Fibroblast of lung (primary cell): ENCODE measurements around the gene COL25A1. TPM values are rescaled to one million over a fixed set of nuclear protein-coding genes. Genes with fewer than 3 reads are reported as not detected.

Source experiments
- DNase-seq, 2 donors: peaks; one replicate each; pipeline versions ENCODE4 v3.0.0 to v3.0.0-alpha.2; 2010; ENCODE audit warnings: low read depth in 2 of 2
- H2AFZ ChIP-seq: 2 replicates; pipeline ENCODE4 v1.5.1; 2012; ENCODE audit warnings: low read length, control low read depth, inconsistent platforms
- H3K27ac ChIP-seq: 2 replicates; pipeline ENCODE4 v1.5.1; 2011; ENCODE audit warnings: low read length, control low read depth; ENCODE audit not compliant: insufficient read depth
- H3K27me3 ChIP-seq: 2 replicates; pipeline ENCODE4 v1.5.1; 2011; ENCODE audit warnings: mild to moderate bottlenecking, low read length; ENCODE audit not compliant: control insufficient read depth, insufficient read depth
- H3K36me3 ChIP-seq: 2 replicates; pipeline ENCODE4 v1.5.1; 2011; ENCODE audit warnings: low read length; ENCODE audit not compliant: control insufficient read depth, insufficient read depth
- H3K4me1 ChIP-seq: 2 replicates; pipeline ENCODE4 v1.5.1; 2011; ENCODE audit warnings: low read length; ENCODE audit not compliant: control insufficient read depth, insufficient read depth; ENCODE audit errors: extremely low read depth
- H3K4me2 ChIP-seq: 2 replicates; pipeline ENCODE4 v1.5.1; 2011; ENCODE audit warnings: low read length, control low read depth; ENCODE audit not compliant: insufficient read depth; ENCODE audit errors: extremely low read depth
- H3K4me3 ChIP-seq, 4 experiments: fragments of 200-600 bp in 1 of 4; sonication (generic) in 1 of 4; replicated peaks in 1 of 4; 2 replicates each; pipeline ENCODE4 v1.5.1; 2011 to 2016; ENCODE audit warnings: low read length in 4 of 4, low read depth in 3 of 4, mild to moderate bottlenecking in 3 of 4, control low read depth in 2 of 4, inconsistent platforms in 1 of 4, mixed read lengths in 1 of 4; ENCODE audit not compliant: insufficient read depth in 1 of 4; ENCODE audit errors: control extremely low read depth in 1 of 4
- H3K79me2 ChIP-seq: 2 replicates; pipeline ENCODE4 v1.5.1; 2012; ENCODE audit warnings: mild to moderate bottlenecking, low read length, inconsistent platforms; ENCODE audit not compliant: control insufficient read depth, insufficient read depth
- H3K9ac ChIP-seq: 2 replicates; pipeline ENCODE4 v1.5.1; 2011; ENCODE audit warnings: mild to moderate bottlenecking, low read length, control low read depth; ENCODE audit not compliant: insufficient read depth
- H3K9me3 ChIP-seq: 2 replicates; pipeline ENCODE4 v1.5.1; 2012; ENCODE audit warnings: low read depth, low read length; ENCODE audit not compliant: control insufficient read depth, insufficient read depth
- H4K20me1 ChIP-seq: 2 replicates; pipeline ENCODE4 v1.5.1; 2011; ENCODE audit warnings: low read length; ENCODE audit not compliant: control insufficient read depth, insufficient read depth; ENCODE audit errors: extremely low read depth
- EZH2 ChIP-seq: IDR thresholded peaks from 2 replicates; pipeline ENCODE4 v1.5.1; 2012; ENCODE audit warnings: low read length, control low read depth, mild to moderate bottlenecking; ENCODE audit errors: missing control alignments
- polyA plus RNA-seq, 2 donors: library from polyadenylated mRNA; depleted of rRNA in 1 of 2; stranded (reverse) in 1 of 2; unstranded in 1 of 2; fragments of >200 nt; gene quantifications; 2 replicates each; pipeline ENCODE4 v1.2.1, GENCODE V29; 2011 to 2012; ENCODE audit warnings: missing spikeins in 1 of 2
- total RNA-seq: library from RNA; depleted of rRNA; stranded (reverse); fragments of >200 nt; gene quantifications from 2 replicates; pipeline ENCODE4 v1.2.1, GENCODE V29; 2014
- TF ChIP-seq, protein P1 (sequence below), 2 donors: IDR thresholded peaks in 1 of 2; conservative IDR thresholded peaks in 1 of 2; 1 replicate in 1 of 2; 2 replicates in 1 of 2; pipeline ENCODE4 v1.5.1; 2011 to 2012; ENCODE audit warnings: low read length in 2 of 2, control low read depth in 1 of 2, inconsistent platforms in 1 of 2, low read depth in 1 of 2, mild to moderate bottlenecking in 1 of 2

The COL25A1 gene
- total and polyA plus RNA-seq, 2 donors (not counting 1 experiment from before 2014, with no cell fraction given): under 0.01 to 0.01 TPM

DNA sequence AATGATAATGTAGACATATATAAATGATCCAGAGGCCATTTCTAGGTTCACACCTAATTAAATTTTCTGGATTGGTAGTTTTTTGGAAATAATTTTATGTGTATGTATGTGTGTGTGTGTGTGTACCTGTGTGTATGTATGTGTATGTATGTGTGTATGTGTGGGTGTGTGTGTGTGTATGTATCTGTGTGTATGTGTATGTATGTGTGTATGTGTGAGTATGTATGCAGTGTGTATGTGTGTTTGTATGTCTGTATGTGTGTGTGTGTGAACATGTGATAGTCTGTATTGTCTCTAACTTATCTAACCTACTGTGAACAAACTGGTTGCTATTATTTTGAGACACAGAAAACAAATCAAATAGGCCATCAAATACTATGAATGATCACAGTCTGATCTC lies 152.6 kb downstream of the COL25A1 start:
- no peak for DNase-seq
- no peak overlapping the region for H3K27ac ChIP-seq
- TF ChIP-seq, protein P1, sequence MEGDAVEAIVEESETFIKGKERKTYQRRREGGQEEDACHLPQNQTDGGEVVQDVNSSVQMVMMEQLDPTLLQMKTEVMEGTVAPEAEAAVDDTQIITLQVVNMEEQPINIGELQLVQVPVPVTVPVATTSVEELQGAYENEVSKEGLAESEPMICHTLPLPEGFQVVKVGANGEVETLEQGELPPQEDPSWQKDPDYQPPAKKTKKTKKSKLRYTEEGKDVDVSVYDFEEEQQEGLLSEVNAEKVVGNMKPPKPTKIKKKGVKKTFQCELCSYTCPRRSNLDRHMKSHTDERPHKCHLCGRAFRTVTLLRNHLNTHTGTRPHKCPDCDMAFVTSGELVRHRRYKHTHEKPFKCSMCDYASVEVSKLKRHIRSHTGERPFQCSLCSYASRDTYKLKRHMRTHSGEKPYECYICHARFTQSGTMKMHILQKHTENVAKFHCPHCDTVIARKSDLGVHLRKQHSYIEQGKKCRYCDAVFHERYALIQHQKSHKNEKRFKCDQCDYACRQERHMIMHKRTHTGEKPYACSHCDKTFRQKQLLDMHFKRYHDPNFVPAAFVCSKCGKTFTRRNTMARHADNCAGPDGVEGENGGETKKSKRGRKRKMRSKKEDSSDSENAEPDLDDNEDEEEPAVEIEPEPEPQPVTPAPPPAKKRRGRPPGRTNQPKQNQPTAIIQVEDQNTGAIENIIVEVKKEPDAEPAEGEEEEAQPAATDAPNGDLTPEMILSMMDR (conservative IDR thresholded peaks at IDR 0.05 in 1 of 2, IDR thresholded peaks at IDR 0.05 in 1 of 2; ENCODE audit: low read depth in 1 of 2, low read length in 2 of 2): no peak
- TF ChIP-seq EZH2: no peak
- H3K9ac ChIP-seq: no peak overlapping the region
- no peaks in the 10 kb centered on the region for H3K9me3 ChIP-seq
- H2AFZ ChIP-seq: no peak overlapping the region
- no peaks in the 10 kb centered on the region for H3K79me2 ChIP-seq
- no peaks in the 10 kb centered on the region for H3K36me3 ChIP-seq
- no peaks in the 10 kb centered on the region for H3K27me3 ChIP-seq
- H3K4me2 ChIP-seq: no peak overlapping the region
- H3K4me3 ChIP-seq: no peak overlapping the region
- no peaks in the 10 kb centered on the region for H3K4me1 ChIP-seq
- H4K20me1 ChIP-seq: no peaks in the 10 kb centered on the region

DNA sequence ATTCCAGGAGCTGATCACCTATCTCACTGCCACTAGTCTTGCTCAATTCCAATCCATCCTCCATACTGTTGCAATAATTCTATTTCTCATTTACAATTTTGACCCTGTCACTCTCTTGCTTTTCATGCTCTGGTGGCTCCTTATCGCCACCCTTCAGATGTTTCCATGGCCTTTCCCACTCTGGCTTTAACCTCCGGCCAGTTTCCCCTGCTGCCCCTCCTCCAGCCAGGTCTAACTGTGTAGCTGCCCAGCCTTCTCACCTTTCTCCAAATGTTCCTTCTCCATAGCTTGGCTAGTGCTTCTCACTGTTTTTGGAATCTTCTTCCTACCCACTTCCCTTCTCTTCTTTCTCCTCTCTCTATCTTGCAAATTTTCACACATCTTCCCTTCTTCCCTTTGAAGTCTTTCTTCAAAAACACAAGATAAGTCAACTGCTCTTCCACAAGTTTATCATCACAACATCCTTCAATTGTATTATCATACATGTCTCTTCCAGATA lies 153.8 kb downstream of the COL25A1 start:
- no peaks in the 10 kb centered on the region for H3K27me3 ChIP-seq
- H4K20me1 ChIP-seq: no peaks in the 10 kb centered on the region
- no peaks in the 10 kb centered on the region for H3K9me3 ChIP-seq
- no peak overlapping the region for H3K9ac ChIP-seq
- no peaks in the 10 kb centered on the region for H3K79me2 ChIP-seq
- no peak overlapping the region for H3K4me3 ChIP-seq
- H3K36me3 ChIP-seq: no peaks in the 10 kb centered on the region
- no peak for DNase-seq
- no peak for TF ChIP-seq EZH2
- TF ChIP-seq, protein P1 (conservative IDR thresholded peaks at IDR 0.05 in 1 of 2, IDR thresholded peaks at IDR 0.05 in 1 of 2; ENCODE audit: low read depth in 1 of 2, low read length in 2 of 2): no peak
- H2AFZ ChIP-seq: no peak overlapping the region
- H3K4me1 ChIP-seq: no peaks in the 10 kb centered on the region
- H3K4me2 ChIP-seq: no peak overlapping the region
- H3K27ac ChIP-seq: no peak overlapping the region

DNA sequence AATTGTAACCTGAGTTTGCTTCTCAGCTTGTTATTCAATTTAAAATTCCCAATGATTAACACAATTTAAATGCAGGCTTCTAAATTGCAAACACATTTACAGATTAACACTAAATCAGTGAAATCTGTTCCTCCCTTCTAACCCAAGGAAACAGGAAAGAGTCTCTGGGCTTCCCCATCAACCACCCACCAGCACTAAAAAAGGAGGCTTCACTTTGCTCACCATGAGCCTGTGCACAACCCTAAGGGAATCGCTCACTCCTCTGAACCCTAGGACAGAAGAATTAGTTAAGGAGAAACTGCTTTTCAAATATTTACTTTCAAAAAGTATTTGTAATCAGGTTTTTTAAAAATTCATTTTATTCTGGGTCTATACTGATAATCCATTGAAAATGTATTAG lies 155.3 kb downstream of the COL25A1 start:
- no peak for DNase-seq
- Histone ChIP-seq H3K9ac (no peak overlapping the region), H3K27me3 (no peaks in the 10 kb centered on the region), H3K79me2 (no peaks in the 10 kb centered on the region), H3K4me3 (no peak overlapping the region), H3K4me1 (no peaks in the 10 kb centered on the region), H3K36me3 (no peaks in the 10 kb centered on the region), H3K27ac (no peak overlapping the region), H3K4me2 (no peak overlapping the region), H2AFZ (no peak overlapping the region), H3K9me3 (no peaks in the 10 kb centered on the region), H4K20me1 (no peaks in the 10 kb centered on the region)
- TF ChIP-seq, protein P1 (conservative IDR thresholded peaks at IDR 0.05 in 1 of 2, IDR thresholded peaks at IDR 0.05 in 1 of 2; ENCODE audit: low read depth in 1 of 2, low read length in 2 of 2): no peak
- no peak for TF ChIP-seq EZH2
